ENCODE results near the gene ZNF439. TPM values are rescaled to one million over a fixed set of nuclear protein-coding genes. Genes with fewer than 3 reads are reported as not detected.
A peak's percentile ranks its signal among the peaks of the same experiment; 100 is the strongest.

Gene ZNF439
- total and polyA plus RNA-seq, 2 of the 13 experiments (the other 11 are each of a cell fraction or from before 2014, with no cell fraction given), result 2.9 to 4.9 TPM

GRCh38 chr19:11848594-11849469 lies at the start of gene ZNF439 (continued):
- no peak for TF ChIP-seq ZNF318 (CRISPR knock-in tag; IDR thresholded peaks at IDR 0.05)
- TF ChIP-seq ZNF770 (CRISPR knock-in tag; IDR thresholded peaks at IDR 0.05), result no peak
- TF ChIP-seq HNRNPUL1 (IDR thresholded peaks at IDR 0.05; ENCODE audit: low read depth, low read length), result no peak
- no peak for TF ChIP-seq EP300 (IDR thresholded peaks at IDR 0.05; ENCODE audit: low read depth in 2 of 2, low read length in 2 of 2)
- TF ChIP-seq EP300 (CRISPR knock-in tag; IDR thresholded peaks at IDR 0.05; ENCODE audit: borderline replicate concordance), result no peak
- TF ChIP-seq TFDP1 (CRISPR knock-in tag; IDR thresholded peaks at IDR 0.05; ENCODE audit: borderline replicate concordance), result peak; percentile 68; the same call in 1 of the 2 replicates
- no peak for TF ChIP-seq PLRG1 (conservative IDR thresholded peaks at IDR 0.05)
- TF ChIP-seq GZF1 (CRISPR knock-in tag; IDR thresholded peaks at IDR 0.05), result no peak
- no peak for TF ChIP-seq BRCA1 (CRISPR knock-in tag; IDR thresholded peaks at IDR 0.05)
- no peak for TF ChIP-seq ZNF296 (CRISPR knock-in tag; conservative IDR thresholded peaks at IDR 0.05)
- no peak for TF ChIP-seq HNRNPH1 (optimal IDR thresholded peaks at IDR 0.05; ENCODE audit: low read depth, low read length)
- no peak for TF ChIP-seq TEAD2 (CRISPR knock-in tag; IDR thresholded peaks at IDR 0.05)
- no peak for TF ChIP-seq MBNL3 (CRISPR knock-in tag; conservative IDR thresholded peaks at IDR 0.05)
- TF ChIP-seq ZBTB37 (CRISPR knock-in tag; IDR thresholded peaks at IDR 0.05), result no peak
- TF ChIP-seq ZNF773 (CRISPR knock-in tag; IDR thresholded peaks at IDR 0.05; ENCODE audit: borderline replicate concordance), result no peak
